Caco-2 (cell line): ENCODE results near the gene MAK. TPM values are rescaled to one million over a fixed set of nuclear protein-coding genes. Genes with fewer than 3 reads are reported as not detected.

ENCODE experiments used
- BruUV-seq: library from RNA; stranded (reverse); fragments of 400-500 nt; replicated peaks from 2 replicates; lab custom pipeline; 2021; lab: Mats Ljungman, UMichigan
- CTCF ChIA-PET: fragments of 300-600 bp; sonication (Branson Sonifier 250); formaldehyde crosslinking; loops from one replicate; lab custom pipeline; 2022; ENCODE audit warnings: antibody characterized with exemption; lab: Charles Lee
- POLR2A ChIA-PET: fragments of 300-600 bp; sonication (Branson Sonifier 250); formaldehyde crosslinking; loops from one replicate; lab custom pipeline; 2022; ENCODE audit warnings: antibody characterized with exemption; lab: Charles Lee
- DNase-seq, 2 experiments: peaks; one replicate each; pipeline versions ENCODE4 v3.0.0 to v3.0.0-alpha.2; 2020 to 2022
- H3K27me3 ChIP-seq: replicated peaks from 2 replicates; pipeline ENCODE4 v1.6.0; 2011; ENCODE audit warnings: low read length; ENCODE audit not compliant: control insufficient read depth, insufficient read depth
- H3K36me3 ChIP-seq: 2 replicates; pipeline ENCODE4 v1.5.1; 2011; ENCODE audit warnings: low read length; ENCODE audit not compliant: control insufficient read depth, insufficient read depth
- H3K4me1 ChIP-seq: fragments of 250-450 bp; sonication (Bioruptor Pico); 2 replicates; pipeline ENCODE4 v1.5.1; 2020; ENCODE audit warnings: mild to moderate bottlenecking
- H3K4me3 ChIP-seq: 2 replicates; pipeline ENCODE4 v1.5.1; 2011; ENCODE audit warnings: low read depth, mild to moderate bottlenecking, control low read depth, low read length
- H3K9me3 ChIP-seq: fragments of 250-450 bp; sonication (Bioruptor Pico); 2 replicates; pipeline ENCODE4 v1.5.1; 2020; ENCODE audit warnings: mild to moderate bottlenecking, moderate library complexity
- H3K27ac Mint-ChIP-seq: one replicate; pipeline ENCODE4 v1.8.0; 2022; ENCODE audit warnings: mixed read lengths; ENCODE audit not compliant: unreplicated experiment
- H3K27me3 Mint-ChIP-seq: one replicate; pipeline ENCODE4 v1.8.0; 2022; ENCODE audit warnings: mixed read lengths; ENCODE audit not compliant: insufficient read depth, unreplicated experiment
- H3K36me3 Mint-ChIP-seq: one replicate; pipeline ENCODE4 v1.8.0; 2022; ENCODE audit warnings: mild to moderate bottlenecking, mixed read lengths; ENCODE audit not compliant: insufficient read depth, unreplicated experiment
- H3K4me1 Mint-ChIP-seq: one replicate; pipeline ENCODE4 v1.8.0; 2022; ENCODE audit warnings: low read depth, mixed read lengths; ENCODE audit not compliant: unreplicated experiment
- H3K4me3 Mint-ChIP-seq: one replicate; pipeline ENCODE4 v1.8.0; 2022; ENCODE audit warnings: mild to moderate bottlenecking, moderate library complexity, mixed read lengths; ENCODE audit not compliant: unreplicated experiment
- H3K9me3 Mint-ChIP-seq: one replicate; pipeline ENCODE4 v1.8.0; 2022; ENCODE audit warnings: mixed read lengths; ENCODE audit not compliant: unreplicated experiment
- CTCF ChIP-seq, 2 experiments: fragments of 200-600 bp in 1 of 2; IDR thresholded peaks; 1 replicate in 1 of 2; 2 replicates in 1 of 2; pipeline versions ENCODE4 v1.5.1 to v1.8.0; 2011 to 2022; ENCODE audit warnings: antibody characterized with exemption in 1 of 2, control low read depth in 1 of 2, inconsistent platforms in 1 of 2, low read depth in 1 of 2, low read length in 1 of 2, mild to moderate bottlenecking in 1 of 2, moderate library complexity in 1 of 2; ENCODE audit not compliant: insufficient read depth in 1 of 2, severe bottlenecking in 1 of 2, unreplicated experiment in 1 of 2
- intact Hi-C: fragments of 100-400 bp; cut with micrococcal nuclease; formaldehyde crosslinking; loops from one replicate; pipeline ENCODE4 v1.10.0; 2022; ENCODE audit not compliant: unreplicated experiment
- total RNA-seq: library from RNA; stranded (reverse); gene quantifications from 2 replicates; pipeline ENCODE4 v1.2.3, GENCODE V29; 2022

Gene MAK
- total RNA-seq, 1 experiment from 2014 or later, result 0.16 TPM

- Mint-ChIP-seq H3K4me1 (peaks cover 8% of the 10 kb centered on the region), H3K9me3 (no peaks in the 10 kb centered on the region), H3K4me3 (no peak overlapping the region), H3K36me3 (peaks cover 29% of the 10 kb centered on the region), H3K27me3 (no peaks in the 10 kb centered on the region), H3K27ac (no peak overlapping the region)
- Histone ChIP-seq H3K4me3 (no peak overlapping the region), H3K36me3 (no peaks in the 10 kb centered on the region; the same call in 1 of the 2 replicates), H3K4me1 (no peaks in the 10 kb centered on the region), H3K27me3 (no peaks in the 10 kb centered on the region), H3K9me3 (0 out of 2 replicates have a peak, but pooled peaks cover 5% of the 10 kb centered on the region)
- intact Hi-C loops, result no loop called here
- POLR2A ChIA-PET, result no interaction called here
- TF ChIP-seq CTCF (IDR thresholded peaks at IDR 0.05; ENCODE audit: insufficient read depth in 1 of 2, low read depth in 1 of 2, low read length in 1 of 2, severe bottlenecking in 1 of 2, unreplicated experiment in 1 of 2), result no peak
- CTCF ChIA-PET, result interaction anchor here (0.6 kb wide), 1 partner anchor 19 kb away, joined by 3 read pairs; the partner anchor contains the start of gene PAK1IP1
- DNase-seq, result no peak
- BruUV-seq, result no TSS peak
These were observed 124.4 kb downstream of the MAK start for GRCh38 chr6:10713962-10714361.

Other genes with a start within 250 kb of the MAK start
- gene C6orf52, start 143.9 kb downstream of the MAK start, total RNA-seq, result 3.1 and 4.3 TPM in 2 replicates
- 23.9 and 25.9 TPM in 2 replicates for gene PAK1IP1, start 143.6 kb downstream of the MAK start, total RNA-seq
- 116 and 134 TPM in 2 replicates for gene TMEM14C, start 115.5 kb downstream of the MAK start, total RNA-seq
- 104 and 105 TPM in 2 replicates for gene TMEM14B, start 90.7 kb downstream of the MAK start, total RNA-seq
- gene GCM2, start 43.5 kb upstream of the MAK start, total RNA-seq, result not detected in 2 replicates
- 0.12 and 0.20 TPM in 2 replicates for gene SYCP2L, start 48.5 kb upstream of the MAK start, total RNA-seq
- gene ELOVL2, start 205.8 kb upstream of the MAK start, total RNA-seq, result not detected in 2 replicates